Metanephros (tissue), 1 donor: Measurements from ENCODE around the gene CPEB2. TPM values are rescaled to one million over a fixed set of nuclear protein-coding genes. Genes with fewer than 3 reads are reported as not detected.

Experiments
- total RNA-seq: library from RNA; depleted of rRNA; stranded (reverse); fragments of >200 nt; gene quantifications from one replicate; pipeline ENCODE4 v1.2.3, GENCODE V29; 2014

Gene CPEB2
- 17.3 TPM for total RNA-seq

GRCh38 chr4:15001869-15002658, at the start of gene CPEB2:
Gene CPEB2 (plus strand): TSS chr4:15002481. CDS start chr4:15002674, 193 bp downstream.

